ENCODE data around the gene PCDHB3.
"Not testable (repeated sequence)": the region's sequence is repeated elsewhere in the genome, so short reads cannot be mapped to it uniquely, and the experiment has no call there.

PCDHB3 gene

GRCh38 chr5:141137346-141137745, 37.1 kb downstream of the PCDHB3 start:
- not testable (repeated sequence) for DNase-seq

GRCh38 chr5:141149812-141150211, 49.5 kb downstream of the PCDHB3 start, which contains the start of gene PCDHB6:
PCDHB6 (plus strand) TSS chr5:141150057; CDS start chr5:141150258, 201 bp downstream.
- DNase-seq, result no peak

- DNase-seq, result no peak
Observed at GRCh38 chr5:141150224-141150992, 50.1 kb downstream of the PCDHB3 start.

- DNase-seq, result no peak
Observed at GRCh38 chr5:141150993-141151325, 50.7 kb downstream of the PCDHB3 start.

GRCh38 chr5:141151632-141152031, 51.4 kb downstream of the PCDHB3 start:
- DNase-seq, result not testable (repeated sequence)

GRCh38 chr5:141152096-141152495, 51.8 kb downstream of the PCDHB3 start:
- DNase-seq, result not testable (repeated sequence)
